Uterus (tissue), 4 donors: ENCODE data around the gene CLDN6. TPM values are rescaled to one million over a fixed set of nuclear protein-coding genes. Genes with fewer than 3 reads are reported as not detected.
A peak's percentile ranks its signal among the peaks of the same experiment; 100 is the strongest.

Experiments used
- DNase-seq, 2 donors: peaks; one replicate each; pipeline ENCODE4 v3.0.0-alpha.2; 2019 to 2020
- H3K27ac ChIP-seq, 2 donors: fragments of 200-600 bp; sonication (generic); 1 replicate in 1 of 2; 2 replicates in 1 of 2; pipeline ENCODE4 v1.5.1; 2016 to 2018
- H3K27me3 ChIP-seq, 2 donors: fragments of 200-600 bp; sonication (generic); one replicate each; pipeline ENCODE4 v1.5.1; 2018 to 2019; ENCODE audit warnings: control low read depth in 1 of 2
- H3K36me3 ChIP-seq, 2 donors: fragments of 200-600 bp; sonication (generic); one replicate each; pipeline ENCODE4 v1.5.1; 2019; ENCODE audit warnings: control low read depth in 1 of 2
- H3K4me1 ChIP-seq, 2 donors: fragments of 200-600 bp; sonication (generic); one replicate each; pipeline ENCODE4 v1.5.1; 2018 to 2019; ENCODE audit warnings: control low read depth in 1 of 2
- H3K4me3 ChIP-seq, 2 donors: fragments of 200-600 bp; sonication (generic); 1 replicate in 1 of 2; 2 replicates in 1 of 2; pipeline ENCODE4 v1.5.1; 2018 to 2019; ENCODE audit warnings: mild to moderate bottlenecking in 1 of 2
- H3K9me3 ChIP-seq, 2 donors: fragments of 200-600 bp; sonication (generic); one replicate each; pipeline ENCODE4 v1.5.1; 2019; ENCODE audit warnings: control low read depth in 1 of 2
- CTCF ChIP-seq, 4 experiments: fragments of 200-600 bp in 2 of 4; fragments of 450-650 bp in 2 of 4; sonication (generic) in 2 of 4; IDR thresholded peaks; one replicate each; pipeline ENCODE4 v1.5.1; 2016 to 2019; ENCODE audit warnings: antibody characterized with exemption in 4 of 4, mild to moderate bottlenecking in 2 of 4, moderate library complexity in 1 of 4
- POLR2A ChIP-seq, 2 donors: fragments of 450-650 bp; IDR thresholded peaks; one replicate each; pipeline ENCODE4 v1.6.1; 2016; ENCODE audit warnings: antibody characterized with exemption in 2 of 2, mild to moderate bottlenecking in 1 of 2, moderate library complexity in 1 of 2
- intact Hi-C: fragments of 100-400 bp; cut with DNase I; formaldehyde crosslinking; loops from one replicate; pipeline ENCODE4 v1.15.1; 2023; ENCODE audit warnings: low total_unique reads
- total RNA-seq, 4 donors: library from RNA; depleted of rRNA in 3 of 4; stranded (reverse); fragments of >200 nt in 3 of 4; gene quantifications; one replicate each; pipeline versions ENCODE4 v1.1.0 to v1.2.4, GENCODE V29; 2014 to 2023
- donor health status: DM: yes; HTN: yes; CAD: no.

The CLDN6 gene
- total RNA-seq, 4 donors from 2014 or later = 4.1 TPM; not detected in 3

DNA sequence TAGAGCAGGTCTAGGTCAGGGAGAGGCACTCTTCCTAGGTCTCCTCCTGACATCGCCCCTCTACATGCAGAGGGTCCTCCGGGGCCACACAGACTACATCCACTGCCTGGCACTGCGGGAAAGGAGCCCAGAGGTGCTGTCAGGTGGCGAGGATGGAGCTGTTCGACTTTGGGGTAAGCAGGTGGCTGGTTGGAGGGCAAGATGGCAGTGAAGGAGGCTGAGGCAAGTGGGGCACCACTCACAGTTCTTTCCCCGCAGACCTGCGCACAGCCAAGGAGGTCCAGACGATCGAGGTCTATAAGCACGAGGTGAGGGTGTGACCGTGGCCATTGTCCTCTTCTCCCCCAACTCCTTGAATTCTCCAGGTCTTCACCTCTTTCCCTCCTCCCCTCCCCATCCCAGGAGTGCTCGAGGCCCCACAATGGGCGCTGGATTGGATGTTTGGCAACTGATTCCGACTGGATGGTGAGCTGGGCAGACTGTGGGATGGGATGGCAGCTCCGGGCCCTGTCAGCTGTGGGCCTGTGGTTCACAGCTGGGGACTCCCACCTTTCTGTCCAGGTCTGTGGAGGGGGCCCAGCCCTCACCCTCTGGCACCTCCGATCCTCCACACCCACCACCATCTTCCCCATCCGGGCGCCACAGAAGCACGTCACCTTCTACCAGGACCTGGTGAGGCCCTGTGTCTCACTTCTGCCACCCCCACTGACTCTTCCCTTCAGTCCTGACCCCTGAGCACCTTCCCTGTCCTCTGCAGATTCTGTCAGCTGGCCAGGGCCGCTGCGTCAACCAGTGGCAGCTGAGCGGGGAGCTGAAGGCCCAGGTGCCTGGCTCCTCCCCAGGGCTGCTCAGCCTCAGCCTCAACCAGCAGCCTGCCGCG is 8.9 kb upstream of the CLDN6 start:
- intact Hi-C loops = no loop called here
- Histone ChIP-seq H3K4me1 (peaks cover 0 to 26% of the 10 kb centered on the region in 2 donors), H3K4me3 (no peak overlapping the region), H3K36me3 (no peaks in the 10 kb centered on the region), H3K27me3 (peaks cover 5 to 12% of the 10 kb centered on the region in 2 donors), H3K27ac (no peak overlapping the region), H3K9me3 (no peaks in the 10 kb centered on the region)
- no peak for DNase-seq
- TF ChIP-seq CTCF (IDR thresholded peaks at IDR 0.05) (no peak), POLR2A (IDR thresholded peaks at IDR 0.05) (no peak)

- Histone ChIP-seq H3K4me3 (no peak overlapping the region), H3K9me3 (no peaks in the 10 kb centered on the region), H3K4me1 (peaks cover 0 to 28% of the 10 kb centered on the region in 2 donors), H3K36me3 (no peaks in the 10 kb centered on the region), H3K27me3 (peaks cover 5 to 8% of the 10 kb centered on the region in 2 donors), H3K27ac (no peak overlapping the region)
- intact Hi-C loops = no loop called here
- DNase-seq = no peak
- TF ChIP-seq CTCF (IDR thresholded peaks at IDR 0.05) (no peak), POLR2A (IDR thresholded peaks at IDR 0.05) (no peak)
These were observed 8.0 kb upstream of the CLDN6 start for GRCh38 chr16:3026003-3026378.

DNA sequence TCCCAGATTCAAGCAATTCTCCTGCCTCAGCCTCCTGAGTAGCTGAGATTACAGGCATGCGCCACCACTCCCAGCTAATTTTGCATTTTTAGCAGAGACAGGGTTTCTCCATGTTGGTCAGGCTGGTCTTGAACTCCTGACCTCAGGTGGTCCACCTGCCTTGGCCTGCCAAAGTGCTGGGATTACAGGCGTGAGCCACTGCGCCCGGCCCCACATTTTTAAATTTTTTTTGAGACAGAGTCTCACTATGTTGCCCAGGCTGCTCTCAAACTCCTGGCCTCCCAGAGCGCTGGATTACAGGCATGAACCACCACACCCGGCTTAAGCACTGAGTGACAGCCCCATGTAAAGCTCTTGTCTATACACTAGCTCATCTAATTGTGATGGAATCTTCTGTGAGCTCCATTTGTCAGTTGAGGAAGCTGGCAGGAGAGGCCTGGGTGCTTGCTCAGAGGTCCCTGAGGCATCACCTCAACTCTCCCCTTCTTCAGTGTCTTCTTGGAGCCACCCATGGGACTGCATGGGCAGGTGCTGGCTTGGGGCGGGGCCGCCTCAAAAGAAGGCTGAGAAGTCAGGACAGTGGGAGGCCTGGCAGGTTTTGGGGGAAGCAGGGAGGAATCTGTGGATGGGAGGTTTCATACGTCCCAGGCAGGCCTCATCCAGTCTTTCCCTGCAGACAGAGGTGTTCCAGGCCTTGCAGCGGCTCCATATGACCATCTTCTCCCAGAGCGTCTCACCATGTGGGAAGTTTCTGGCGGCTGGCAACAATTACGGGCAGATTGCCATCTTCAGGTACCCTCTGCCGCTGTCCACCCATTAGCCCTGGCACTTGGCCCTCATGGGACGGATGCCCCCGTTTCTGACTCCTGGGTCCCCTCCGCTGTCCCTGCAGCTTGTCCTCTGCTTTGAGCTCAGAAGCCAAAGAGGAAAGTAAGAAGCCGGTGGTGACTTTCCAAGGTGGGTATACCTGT is 7.3 kb upstream of the CLDN6 start:
- H3K4me1 ChIP-seq = peaks cover 0 to 28% of the 10 kb centered on the region in 2 donors
- no peak overlapping the region for H3K4me3 ChIP-seq
- H3K36me3 ChIP-seq = no peaks in the 10 kb centered on the region
- TF ChIP-seq POLR2A (IDR thresholded peaks at IDR 0.05) (no peak), CTCF (IDR thresholded peaks at IDR 0.05) (no peak)
- H3K9me3 ChIP-seq = no peaks in the 10 kb centered on the region
- no peak overlapping the region for H3K27ac ChIP-seq
- intact Hi-C loops = no loop called here
- H3K27me3 ChIP-seq = peaks cover 2 to 5% of the 10 kb centered on the region in 2 donors
- no peak for DNase-seq

GRCh38 chr16:3023669-3024478 is 5.9 kb upstream of the CLDN6 start, which contains the start of the genes HCFC1R1 and THOC6:
Gene HCFC1R1, minus strand, starts transcription at chr16:3023942. Its CDS starts 1 bp downstream, at chr16:3023941.
Gene THOC6, plus strand, starts transcription at chr16:3024035. Its CDS starts 292 bp downstream, at chr16:3024327.
- Histone ChIP-seq H3K27ac (peak within 1 kb of the TSS; percentile 94 to 95), H3K36me3 (no peaks in the 10 kb centered on the region), H3K9me3 (no peaks in the 10 kb centered on the region), H3K27me3 (no peaks in the 10 kb centered on the region), H3K4me1 (peaks cover 0 to 22% of the 10 kb centered on the region in 2 donors), H3K4me3 (peak within 1 kb of the TSS; percentile 63 to 78)
- TF ChIP-seq CTCF (IDR thresholded peaks at IDR 0.05) (peak in 3 of 4 experiments; percentile 6 to 34 (median 16)), POLR2A (IDR thresholded peaks at IDR 0.05) (peak; percentile 59 to 82)
- intact Hi-C loops = no loop called here
- peak; percentile 94 to 98 for DNase-seq
